Ascending aorta (tissue), 2 donors: Measurements from ENCODE around the gene GYPC. TPM values are rescaled to one million over a fixed set of nuclear protein-coding genes. Genes with fewer than 3 reads are reported as not detected.

Experiments used
- DNase-seq, 2 donors: peaks; one replicate each; pipeline ENCODE4 v3.0.0-alpha.2; 2019; ENCODE audit warnings: low spot score in 2 of 2
- H3K27ac ChIP-seq, 2 donors: fragments of 200-600 bp; sonication (generic); one replicate each; pipeline ENCODE4 v1.5.1; 2016 to 2017; ENCODE audit warnings: mild to moderate bottlenecking in 1 of 2
- H3K27me3 ChIP-seq: fragments of 200-600 bp; sonication (generic); one replicate; pipeline ENCODE4 v1.5.1; 2017
- H3K36me3 ChIP-seq, 2 donors: fragments of 200-600 bp; sonication (generic); one replicate each; pipeline ENCODE4 v1.5.1; 2016
- H3K4me1 ChIP-seq, 2 donors: fragments of 200-600 bp; sonication (generic); one replicate each; pipeline ENCODE4 v1.5.1; 2016 to 2017; ENCODE audit warnings: mild to moderate bottlenecking in 1 of 2
- H3K4me3 ChIP-seq, 2 donors: fragments of 200-600 bp; sonication (generic); one replicate each; pipeline ENCODE4 v1.5.1; 2016 to 2017; ENCODE audit warnings: mild to moderate bottlenecking in 1 of 2
- H3K9me3 ChIP-seq, 2 donors: fragments of 200-600 bp; sonication (generic); one replicate each; pipeline ENCODE4 v1.5.1; 2016
- intact Hi-C: fragments of 100-400 bp; cut with DNase I; formaldehyde crosslinking; loops from one replicate; pipeline ENCODE4 v1.15.1; 2023
- total RNA-seq: library from RNA; depleted of rRNA; stranded (reverse); fragments of >200 nt; gene quantifications from one replicate; pipeline ENCODE4 v1.1.0, GENCODE V29; 2016
- TF ChIP-seq, protein P1 (sequence below), 3 experiments: fragments of 200-600 bp in 2 of 3; fragments of 450-650 bp in 1 of 3; sonication (generic) in 2 of 3; IDR thresholded peaks; one replicate each; pipeline ENCODE4 v1.5.1; 2016 to 2019; ENCODE audit warnings: antibody characterized with exemption in 3 of 3, mild to moderate bottlenecking in 1 of 3, moderate library complexity in 1 of 3

Gene GYPC
- total RNA-seq, 1 donor from 2014 or later = 94.7 TPM

DNA sequence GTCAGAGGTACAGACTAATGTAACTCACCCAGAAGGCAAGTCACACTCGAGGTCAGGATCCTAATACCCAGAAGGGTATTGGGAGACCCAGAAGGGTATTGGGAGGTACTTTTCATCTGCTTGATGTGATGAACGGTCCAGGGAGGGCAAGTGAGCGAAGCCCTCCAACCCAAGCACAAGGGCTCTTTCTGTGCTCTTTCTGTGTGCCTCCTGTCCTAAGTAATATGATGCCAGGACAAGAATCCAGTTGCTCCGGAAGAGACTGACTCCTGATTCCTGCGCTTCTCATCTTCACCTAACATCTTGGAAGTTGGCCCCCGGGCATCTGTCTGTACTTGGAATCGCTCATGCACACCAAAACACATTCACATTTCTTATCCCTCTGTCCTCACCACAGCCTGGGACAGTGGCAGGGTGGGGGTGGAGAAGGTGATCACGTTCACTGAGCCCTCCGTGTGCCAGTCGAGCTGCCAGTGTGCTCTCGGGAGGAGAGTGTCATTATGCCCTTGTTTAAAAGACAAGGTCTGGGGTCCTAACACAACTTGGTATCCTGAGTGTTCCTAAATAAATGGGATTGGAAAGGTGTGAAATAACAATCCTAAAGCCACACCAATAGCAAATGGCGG, 17.1 kb downstream of the GYPC start:
- Histone ChIP-seq H3K4me3 (no peak overlapping the region), H3K4me1 (peaks cover 0 to 13% of the 10 kb centered on the region in 2 donors), H3K36me3 (peaks cover 6 to 31% of the 10 kb centered on the region in 2 donors), H3K9me3 (peaks cover 5 to 7% of the 10 kb centered on the region in 2 donors), H3K27ac (no peak overlapping the region), H3K27me3 (no peaks in the 10 kb centered on the region)
- intact Hi-C loops = no loop called here
- DNase-seq = no peak
- TF ChIP-seq, protein P1, sequence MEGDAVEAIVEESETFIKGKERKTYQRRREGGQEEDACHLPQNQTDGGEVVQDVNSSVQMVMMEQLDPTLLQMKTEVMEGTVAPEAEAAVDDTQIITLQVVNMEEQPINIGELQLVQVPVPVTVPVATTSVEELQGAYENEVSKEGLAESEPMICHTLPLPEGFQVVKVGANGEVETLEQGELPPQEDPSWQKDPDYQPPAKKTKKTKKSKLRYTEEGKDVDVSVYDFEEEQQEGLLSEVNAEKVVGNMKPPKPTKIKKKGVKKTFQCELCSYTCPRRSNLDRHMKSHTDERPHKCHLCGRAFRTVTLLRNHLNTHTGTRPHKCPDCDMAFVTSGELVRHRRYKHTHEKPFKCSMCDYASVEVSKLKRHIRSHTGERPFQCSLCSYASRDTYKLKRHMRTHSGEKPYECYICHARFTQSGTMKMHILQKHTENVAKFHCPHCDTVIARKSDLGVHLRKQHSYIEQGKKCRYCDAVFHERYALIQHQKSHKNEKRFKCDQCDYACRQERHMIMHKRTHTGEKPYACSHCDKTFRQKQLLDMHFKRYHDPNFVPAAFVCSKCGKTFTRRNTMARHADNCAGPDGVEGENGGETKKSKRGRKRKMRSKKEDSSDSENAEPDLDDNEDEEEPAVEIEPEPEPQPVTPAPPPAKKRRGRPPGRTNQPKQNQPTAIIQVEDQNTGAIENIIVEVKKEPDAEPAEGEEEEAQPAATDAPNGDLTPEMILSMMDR (IDR thresholded peaks at IDR 0.05) = no peak

DNA sequence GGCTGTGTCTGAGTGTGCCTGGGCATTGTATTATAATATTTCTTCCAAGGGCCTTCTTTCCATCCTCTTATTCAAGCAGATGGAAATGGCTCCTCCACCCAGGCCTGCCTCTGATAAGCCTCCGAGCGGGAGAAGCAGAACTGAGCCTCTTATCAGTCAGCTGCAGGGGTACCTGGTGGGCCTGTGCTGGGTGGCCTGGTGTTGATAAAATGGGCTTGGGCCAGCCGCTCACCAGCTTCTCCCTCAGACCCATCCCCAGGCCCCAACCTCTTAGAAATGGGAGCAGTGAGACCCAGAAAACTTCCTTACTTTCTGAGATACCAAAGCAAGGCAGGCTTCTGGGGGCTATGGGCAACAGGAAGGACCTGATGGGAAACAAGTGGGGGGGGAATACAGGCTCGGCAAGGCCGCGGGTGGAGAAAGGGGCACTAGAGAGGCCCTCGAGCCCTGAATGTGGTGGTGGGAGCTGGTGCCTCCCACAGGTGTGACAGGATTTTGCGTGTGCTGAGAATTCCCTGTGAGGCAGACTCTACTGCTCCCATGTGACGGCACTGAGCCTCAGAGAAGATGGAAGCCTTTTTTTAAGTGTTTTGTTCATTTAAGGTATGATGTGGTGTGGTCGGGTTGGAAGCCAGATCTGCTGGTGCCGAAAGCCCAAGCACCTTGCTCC, 18.3 kb downstream of the GYPC start:
- Histone ChIP-seq H3K4me3 (no peak overlapping the region), H3K9me3 (peaks cover 5 to 7% of the 10 kb centered on the region in 2 donors), H3K4me1 (peaks cover 0 to 11% of the 10 kb centered on the region in 2 donors), H3K36me3 (peaks cover 6 to 40% of the 10 kb centered on the region in 2 donors), H3K27me3 (no peaks in the 10 kb centered on the region), H3K27ac (no peak overlapping the region)
- intact Hi-C loops = no loop called here
- TF ChIP-seq, protein P1 (IDR thresholded peaks at IDR 0.05) = no peak
- DNase-seq = no peak

DNA sequence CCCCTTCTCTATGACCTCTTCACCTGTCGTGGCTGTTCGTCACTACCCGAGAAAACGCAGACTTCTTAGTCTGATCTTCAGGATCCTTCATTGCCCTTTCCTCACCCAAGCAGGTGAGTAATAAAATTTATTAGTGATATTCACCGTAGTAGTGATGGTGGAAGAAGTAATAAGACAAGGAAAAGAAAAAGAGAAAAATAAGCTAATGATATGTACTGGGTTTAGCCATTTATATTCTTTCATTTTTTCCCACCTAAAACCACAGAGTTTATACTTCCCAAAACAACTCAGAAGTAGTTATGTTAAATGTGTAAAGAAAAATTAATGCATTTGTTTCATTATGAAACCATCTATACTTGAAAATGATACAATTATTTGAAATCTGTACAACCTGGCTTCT, 19.7 kb downstream of the GYPC start:
- peaks cover 6 to 47% of the 10 kb centered on the region in 2 donors for H3K36me3 ChIP-seq
- peaks cover 0 to 4% of the 10 kb centered on the region in 2 donors for H3K4me1 ChIP-seq
- no peaks in the 10 kb centered on the region for H3K27me3 ChIP-seq
- H3K4me3 ChIP-seq = no peak overlapping the region
- H3K27ac ChIP-seq = no peak overlapping the region
- TF ChIP-seq, protein P1 (IDR thresholded peaks at IDR 0.05) = no peak
- peaks cover 5 to 7% of the 10 kb centered on the region in 2 donors for H3K9me3 ChIP-seq
- intact Hi-C loops = no loop called here
- DNase-seq = no peak

DNA sequence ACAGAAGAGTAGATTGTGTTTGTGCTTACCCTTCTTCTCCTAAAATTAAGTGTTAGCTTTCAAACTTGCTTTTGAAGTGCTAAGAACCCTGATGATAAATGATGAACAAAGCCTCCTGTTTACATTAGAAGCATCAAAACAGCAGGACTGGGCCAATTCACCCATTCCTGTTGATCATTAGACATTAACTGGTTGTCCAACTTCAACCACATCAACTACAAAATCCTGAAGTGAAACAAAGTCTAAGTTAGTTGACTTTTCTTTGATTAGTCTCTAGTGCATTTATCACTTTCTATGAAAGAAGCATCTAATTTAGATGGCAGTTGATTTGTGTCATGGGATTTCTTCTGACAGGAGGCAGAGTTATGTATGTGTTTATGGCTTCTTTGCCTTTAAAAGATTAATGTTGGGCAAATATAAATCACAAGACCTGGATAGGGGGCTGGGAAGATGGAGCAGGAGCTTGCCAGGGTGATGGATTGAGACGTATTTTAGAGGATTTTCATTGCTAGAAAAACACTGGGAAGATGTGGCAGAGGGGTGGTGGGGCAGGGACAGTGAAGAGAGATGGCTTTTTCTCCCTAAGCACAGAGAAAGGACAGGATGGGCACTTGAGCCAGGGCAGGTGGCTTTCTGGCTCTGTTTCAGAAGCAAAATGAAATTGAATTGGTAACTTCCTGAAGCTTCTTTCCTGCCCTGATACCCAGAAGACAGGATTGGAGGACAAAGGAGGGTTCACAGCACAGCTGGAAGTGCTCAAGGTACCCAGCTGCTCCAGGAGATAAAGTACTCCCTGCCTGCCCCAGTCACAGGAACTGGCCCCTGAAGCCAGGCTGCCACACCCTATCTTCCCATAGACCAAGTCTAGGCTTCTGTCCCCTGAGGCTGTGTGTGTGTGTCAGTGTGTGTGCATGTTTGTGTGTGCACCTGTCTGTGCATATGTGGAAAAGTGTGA, 20.5 kb downstream of the GYPC start:
- no peak overlapping the region for H3K4me3 ChIP-seq
- TF ChIP-seq, protein P1 (IDR thresholded peaks at IDR 0.05) = no peak
- H3K4me1 ChIP-seq = peaks cover 0 to 4% of the 10 kb centered on the region in 2 donors
- H3K27me3 ChIP-seq = no peaks in the 10 kb centered on the region
- DNase-seq = no peak
- H3K9me3 ChIP-seq = peaks cover 5 to 7% of the 10 kb centered on the region in 2 donors
- peaks cover 6 to 47% of the 10 kb centered on the region in 2 donors for H3K36me3 ChIP-seq
- no peak overlapping the region for H3K27ac ChIP-seq
- intact Hi-C loops = no loop called here

DNA sequence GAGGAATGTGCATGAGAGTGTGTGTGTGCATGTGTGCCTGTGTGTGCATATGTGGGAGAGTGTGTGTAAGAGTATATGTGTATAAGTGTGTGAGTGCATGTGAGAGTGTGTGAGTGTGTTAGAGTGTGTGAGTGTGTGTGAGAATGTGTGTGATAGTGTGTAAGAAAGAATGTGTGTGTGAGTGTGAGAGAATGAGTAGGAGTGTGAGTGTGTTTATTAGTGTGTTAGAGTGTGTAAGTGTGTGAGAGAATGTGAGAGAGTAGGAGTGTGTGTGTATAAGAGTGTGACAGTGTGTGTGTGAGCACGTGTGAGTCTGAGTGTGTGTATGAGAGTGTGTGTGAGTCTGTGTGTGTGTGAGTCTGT, 21.2 kb downstream of the GYPC start:
- H3K27me3 ChIP-seq = no peaks in the 10 kb centered on the region
- DNase-seq = no peak
- peaks cover 6 to 51% of the 10 kb centered on the region in 2 donors for H3K36me3 ChIP-seq
- H3K4me3 ChIP-seq = no peak overlapping the region
- peaks cover 5 to 7% of the 10 kb centered on the region in 2 donors for H3K9me3 ChIP-seq
- H3K27ac ChIP-seq = no peak overlapping the region
- TF ChIP-seq, protein P1 (IDR thresholded peaks at IDR 0.05) = no peak
- peaks cover 0 to 4% of the 10 kb centered on the region in 2 donors for H3K4me1 ChIP-seq
- intact Hi-C loops = no loop called here
